GM12878 (cell line): Measurements from ENCODE around the gene TARM1.

ENCODE experiments used
- BHLHE40 ChIP-seq, 2 experiments: fragments of 450-650 bp in 1 of 2; IDR thresholded peaks; 2 replicates each; pipeline ENCODE4 v1.6.1; 2011 to 2017; ENCODE audit warnings: low read depth in 2 of 2, borderline replicate concordance in 1 of 2, improper control_type of control experiment in 1 of 2, low read length in 1 of 2, mild to moderate bottlenecking in 1 of 2
- GABPA ChIP-seq: IDR thresholded peaks from 2 replicates; pipeline ENCODE4 v1.6.1; 2014; ENCODE audit warnings: antibody characterized with exemption, low read depth, mild to moderate bottlenecking, inconsistent platforms
- HDGF ChIP-seq: fragments of 450-650 bp; IDR thresholded peaks from 2 replicates; pipeline ENCODE4 v1.6.1; 2016; ENCODE audit warnings: antibody characterized with exemption
- KDM1A ChIP-seq: fragments of 200-600 bp; sonication (generic); IDR thresholded peaks from 2 replicates; pipeline ENCODE4 v1.6.1; 2016; ENCODE audit warnings: borderline replicate concordance
- MTA2 ChIP-seq: fragments of 450-650 bp; IDR thresholded peaks from 2 replicates; pipeline ENCODE4 v1.6.1; 2016; ENCODE audit warnings: low read depth, mild to moderate bottlenecking, moderate library complexity
- PBX3 ChIP-seq: IDR thresholded peaks from 2 replicates; pipeline ENCODE4 v1.6.1; 2011; ENCODE audit warnings: mild to moderate bottlenecking, low read depth, low read length, moderate library complexity; ENCODE audit not compliant: insufficient replicate concordance
- RAD21 ChIP-seq: IDR thresholded peaks from 2 replicates; pipeline ENCODE4 v1.6.1; 2011; ENCODE audit warnings: mild to moderate bottlenecking, low read depth, low read length, moderate library complexity; ENCODE audit not compliant: insufficient read depth
- SREBF2 ChIP-seq: IDR thresholded peaks from 2 replicates; pipeline ENCODE4 v1.6.1; 2012; ENCODE audit warnings: mild to moderate bottlenecking, low read length
- ZNF274 ChIP-seq: IDR thresholded peaks from one replicate; pipeline ENCODE4 v1.8.0; 2011; ENCODE audit not compliant: insufficient read length, insufficient read depth
- TF ChIP-seq, protein P1 (sequence below): fragments of 450-650 bp; formaldehyde crosslinking; IDR thresholded peaks from 2 replicates; pipeline ENCODE4 v1.5.0; 2022; ENCODE audit warnings: mild to moderate bottlenecking, missing genetic modification characterization
- TF ChIP-seq, protein P2 (sequence below): fragments of 450-650 bp; IDR thresholded peaks from 2 replicates; pipeline ENCODE4 v1.6.1; 2017; ENCODE audit warnings: mild to moderate bottlenecking, low read depth, inconsistent platforms; ENCODE audit not compliant: poor library complexity, severe bottlenecking
- TF ChIP-seq, protein P3 (sequence below), 3 experiments: IDR thresholded peaks in 2 of 3; conservative IDR thresholded peaks in 1 of 3; 2 replicates each; pipeline ENCODE4 v1.5.1; 2011; ENCODE audit warnings: low read depth in 3 of 3, low read length in 3 of 3, mild to moderate bottlenecking in 3 of 3, control low read depth in 2 of 3, moderate library complexity in 2 of 3, inconsistent platforms in 1 of 3, mixed read lengths in 1 of 3; ENCODE audit not compliant: control insufficient read depth in 2 of 3, insufficient read depth in 1 of 3; ENCODE audit errors: extremely low read depth in 1 of 3

DNA sequence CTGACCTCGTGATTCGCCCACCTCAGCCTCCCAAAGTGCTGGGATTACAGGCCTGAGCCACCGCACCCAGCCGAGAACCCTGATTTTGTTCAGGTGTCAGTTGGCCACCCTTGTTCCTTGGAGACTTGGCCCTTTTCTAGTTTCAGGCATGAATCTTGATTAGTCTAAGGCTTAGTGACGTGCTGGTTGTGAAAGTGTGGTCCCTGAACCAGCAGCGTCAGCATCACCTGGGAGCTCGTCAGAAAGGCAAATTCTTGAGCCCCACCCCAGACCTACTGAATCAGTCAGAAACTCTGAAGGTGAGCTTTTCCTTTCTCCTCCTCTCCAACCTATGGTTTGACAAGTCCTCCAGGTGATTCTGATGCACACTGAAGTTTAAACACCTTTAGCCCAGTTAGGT is 54.5 kb downstream of the TARM1 start:
- TF ChIP-seq HDGF (no peak), BHLHE40 (IDR thresholded peaks at IDR 0.05; ENCODE audit: borderline replicate concordance in 1 of 2, low read depth in 2 of 2, low read length in 1 of 2) (no peak), GABPA (no peak), ZNF274 (no peak), RAD21 (no peak), MTA2 (no peak), PBX3 (no peak), SREBF2 (no peak), KDM1A (no peak)
- TF ChIP-seq, protein P1, sequence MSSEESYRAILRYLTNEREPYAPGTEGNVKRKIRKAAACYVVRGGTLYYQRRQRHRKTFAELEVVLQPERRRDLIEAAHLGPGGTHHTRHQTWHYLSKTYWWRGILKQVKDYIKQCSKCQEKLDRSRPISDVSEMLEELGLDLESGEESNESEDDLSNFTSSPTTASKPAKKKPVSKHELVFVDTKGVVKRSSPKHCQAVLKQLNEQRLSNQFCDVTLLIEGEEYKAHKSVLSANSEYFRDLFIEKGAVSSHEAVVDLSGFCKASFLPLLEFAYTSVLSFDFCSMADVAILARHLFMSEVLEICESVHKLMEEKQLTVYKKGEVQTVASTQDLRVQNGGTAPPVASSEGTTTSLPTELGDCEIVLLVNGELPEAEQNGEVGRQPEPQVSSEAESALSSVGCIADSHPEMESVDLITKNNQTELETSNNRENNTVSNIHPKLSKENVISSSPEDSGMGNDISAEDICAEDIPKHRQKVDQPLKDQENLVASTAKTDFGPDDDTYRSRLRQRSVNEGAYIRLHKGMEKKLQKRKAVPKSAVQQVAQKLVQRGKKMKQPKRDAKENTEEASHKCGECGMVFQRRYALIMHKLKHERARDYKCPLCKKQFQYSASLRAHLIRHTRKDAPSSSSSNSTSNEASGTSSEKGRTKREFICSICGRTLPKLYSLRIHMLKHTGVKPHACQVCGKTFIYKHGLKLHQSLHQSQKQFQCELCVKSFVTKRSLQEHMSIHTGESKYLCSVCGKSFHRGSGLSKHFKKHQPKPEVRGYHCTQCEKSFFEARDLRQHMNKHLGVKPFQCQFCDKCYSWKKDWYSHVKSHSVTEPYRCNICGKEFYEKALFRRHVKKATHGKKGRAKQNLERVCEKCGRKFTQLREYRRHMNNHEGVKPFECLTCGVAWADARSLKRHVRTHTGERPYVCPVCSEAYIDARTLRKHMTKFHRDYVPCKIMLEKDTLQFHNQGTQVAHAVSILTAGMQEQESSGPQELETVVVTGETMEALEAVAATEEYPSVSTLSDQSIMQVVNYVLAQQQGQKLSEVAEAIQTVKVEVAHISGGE, result no peak
- TF ChIP-seq, protein P2, sequence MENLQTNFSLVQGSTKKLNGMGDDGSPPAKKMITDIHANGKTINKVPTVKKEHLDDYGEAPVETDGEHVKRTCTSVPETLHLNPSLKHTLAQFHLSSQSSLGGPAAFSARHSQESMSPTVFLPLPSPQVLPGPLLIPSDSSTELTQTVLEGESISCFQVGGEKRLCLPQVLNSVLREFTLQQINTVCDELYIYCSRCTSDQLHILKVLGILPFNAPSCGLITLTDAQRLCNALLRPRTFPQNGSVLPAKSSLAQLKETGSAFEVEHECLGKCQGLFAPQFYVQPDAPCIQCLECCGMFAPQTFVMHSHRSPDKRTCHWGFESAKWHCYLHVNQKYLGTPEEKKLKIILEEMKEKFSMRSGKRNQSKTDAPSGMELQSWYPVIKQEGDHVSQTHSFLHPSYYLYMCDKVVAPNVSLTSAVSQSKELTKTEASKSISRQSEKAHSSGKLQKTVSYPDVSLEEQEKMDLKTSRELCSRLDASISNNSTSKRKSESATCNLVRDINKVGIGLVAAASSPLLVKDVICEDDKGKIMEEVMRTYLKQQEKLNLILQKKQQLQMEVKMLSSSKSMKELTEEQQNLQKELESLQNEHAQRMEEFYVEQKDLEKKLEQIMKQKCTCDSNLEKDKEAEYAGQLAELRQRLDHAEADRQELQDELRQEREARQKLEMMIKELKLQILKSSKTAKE, result no peak
- TF ChIP-seq, protein P3, sequence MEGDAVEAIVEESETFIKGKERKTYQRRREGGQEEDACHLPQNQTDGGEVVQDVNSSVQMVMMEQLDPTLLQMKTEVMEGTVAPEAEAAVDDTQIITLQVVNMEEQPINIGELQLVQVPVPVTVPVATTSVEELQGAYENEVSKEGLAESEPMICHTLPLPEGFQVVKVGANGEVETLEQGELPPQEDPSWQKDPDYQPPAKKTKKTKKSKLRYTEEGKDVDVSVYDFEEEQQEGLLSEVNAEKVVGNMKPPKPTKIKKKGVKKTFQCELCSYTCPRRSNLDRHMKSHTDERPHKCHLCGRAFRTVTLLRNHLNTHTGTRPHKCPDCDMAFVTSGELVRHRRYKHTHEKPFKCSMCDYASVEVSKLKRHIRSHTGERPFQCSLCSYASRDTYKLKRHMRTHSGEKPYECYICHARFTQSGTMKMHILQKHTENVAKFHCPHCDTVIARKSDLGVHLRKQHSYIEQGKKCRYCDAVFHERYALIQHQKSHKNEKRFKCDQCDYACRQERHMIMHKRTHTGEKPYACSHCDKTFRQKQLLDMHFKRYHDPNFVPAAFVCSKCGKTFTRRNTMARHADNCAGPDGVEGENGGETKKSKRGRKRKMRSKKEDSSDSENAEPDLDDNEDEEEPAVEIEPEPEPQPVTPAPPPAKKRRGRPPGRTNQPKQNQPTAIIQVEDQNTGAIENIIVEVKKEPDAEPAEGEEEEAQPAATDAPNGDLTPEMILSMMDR (IDR thresholded peaks at IDR 0.05 in 2 of 3, conservative IDR thresholded peaks at IDR 0.05 in 1 of 3; ENCODE audit: control insufficient read depth in 2 of 3, extremely low read depth in 1 of 3, insufficient read depth in 1 of 3, low read depth in 3 of 3, low read length in 3 of 3), result no peak
